K562 (cell line): ENCODE measurements around the gene CRIM1. TPM values are rescaled to one million over a fixed set of nuclear protein-coding genes. Genes with fewer than 3 reads are reported as not detected.

ENCODE experiments used
- ARID3A ChIP-seq: IDR thresholded peaks from 2 replicates; pipeline ENCODE4 v1.6.1; 2012; ENCODE audit warnings: low read depth, low read length, improper control_type of control experiment, borderline replicate concordance
- ARID3B ChIP-seq: fragments of 250-450 bp; sonication (Bioruptor Pico); IDR thresholded peaks from 2 replicates; pipeline ENCODE4 v1.4.0; 2020; ENCODE audit warnings: borderline replicate concordance
- ARID4B ChIP-seq: sonication (generic); formaldehyde crosslinking; IDR thresholded peaks from 2 replicates; pipeline ENCODE4 v1.8.0; 2022; ENCODE audit warnings: mild to moderate bottlenecking, missing genetic modification reagents
- CCNT2 ChIP-seq: IDR thresholded peaks from 2 replicates; pipeline ENCODE4 v1.6.1; 2011; ENCODE audit warnings: borderline replicate concordance, low read depth, mild to moderate bottlenecking, moderate library complexity, mixed read lengths, low read length; ENCODE audit not compliant: insufficient read length; ENCODE audit errors: extremely low read depth
- CHAMP1 ChIP-seq: fragments of 450-650 bp; IDR thresholded peaks from 2 replicates; pipeline ENCODE4 v1.6.1; 2016; ENCODE audit warnings: mild to moderate bottlenecking
- DIDO1 ChIP-seq: fragments of 450-650 bp; IDR thresholded peaks from 2 replicates; pipeline ENCODE4 v1.6.1; 2016; ENCODE audit warnings: low read depth, missing biosample characterization, missing genetic modification characterization
- HDAC1 ChIP-seq, 2 experiments: fragments of 450-650 bp; IDR thresholded peaks; 2 replicates each; pipeline ENCODE4 v1.6.1; 2016 to 2017; ENCODE audit warnings: inconsistent platforms in 1 of 2, mild to moderate bottlenecking in 1 of 2, moderate library complexity in 1 of 2
- JUN ChIP-seq, 2 experiments: sonication (generic) in 1 of 2; formaldehyde crosslinking in 1 of 2; IDR thresholded peaks; 2 replicates each; pipeline versions ENCODE4 v1.6.1 to v1.8.0; 2012 to 2022; ENCODE audit warnings: borderline replicate concordance in 2 of 2, mild to moderate bottlenecking in 2 of 2, improper control_type of control experiment in 1 of 2, low read depth in 1 of 2, low read length in 1 of 2, missing genetic modification reagents in 1 of 2
- NBN ChIP-seq: fragments of 450-650 bp; IDR thresholded peaks from 2 replicates; pipeline ENCODE4 v1.6.1; 2016; ENCODE audit warnings: low read depth, mild to moderate bottlenecking
- NCOA1 ChIP-seq: fragments of 450-650 bp; IDR thresholded peaks from 2 replicates; pipeline ENCODE4 v1.6.1; 2016; ENCODE audit warnings: low read depth
- PHF20 ChIP-seq: fragments of 450-650 bp; IDR thresholded peaks from 2 replicates; pipeline ENCODE4 v1.6.1; 2018; ENCODE audit not compliant: partially characterized antibody
- SAP30 ChIP-seq: fragments of 200-600 bp; sonication (generic); IDR thresholded peaks from 2 replicates; pipeline ENCODE4 v1.6.1; 2012; ENCODE audit warnings: borderline replicate concordance, low read depth, mild to moderate bottlenecking, moderate library complexity, low read length, control low read depth, inconsistent platforms; ENCODE audit not compliant: insufficient read depth, poor library complexity, severe bottlenecking
- TAL1 ChIP-seq: fragments of 450-650 bp; IDR thresholded peaks from 2 replicates; pipeline ENCODE4 v1.6.1; 2016; ENCODE audit warnings: mild to moderate bottlenecking
- TRIM28 ChIP-seq: fragments of 450-650 bp; IDR thresholded peaks from 2 replicates; pipeline ENCODE4 v1.6.1; 2017
- ZNF282 ChIP-seq: sonication (generic); formaldehyde crosslinking; IDR thresholded peaks from 2 replicates; pipeline ENCODE4 v1.8.1; 2023; ENCODE audit warnings: missing genetic modification reagents
- polyA plus RNA-seq, 8 experiments: library from polyadenylated mRNA; depleted of rRNA in 4 of 8; stranded (reverse) in 5 of 8; unstranded in 3 of 8; fragments of >200 nt; fragmentation: Nextera tagmentation in 2 of 8; fragmentation: Illumina TruSeq in 1 of 8; extraction: Ambion mirVana in 2 of 8; extraction: Trizol in 1 of 8; gene quantifications; 2 replicates each; pipeline versions ENCODE4 v1.2.1 to v1.2.3, GENCODE V29; 2011 to 2014; ENCODE audit warnings: inconsistent platforms in 1 of 8, missing spikeins in 1 of 8
- total RNA-seq, 7 experiments: library from RNA; depleted of rRNA in 6 of 7; stranded (reverse); fragments of >200 nt in 6 of 7; fragmentation: Illumina TruSeq in 2 of 7; extraction: Trizol in 2 of 7; gene quantifications; 2 replicates each; pipeline versions ENCODE4 v1.2.1 to v1.2.3, GENCODE V29; 2011 to 2021; ENCODE audit warnings: low replicate concordance in 1 of 7

Gene CRIM1
- total and polyA plus RNA-seq, 9 of the 15 experiments (the other 6 are each of a cell fraction or from before 2014, with no cell fraction given) = 0.01 to 0.36 (median 0.06) TPM; not detected in 1

GRCh38 chr2:36536776-36537175, 181.2 kb downstream of the CRIM1 start (continued):
- TF ChIP-seq ARID4B (CRISPR knock-in tag) (no peak), NCOA1 (no peak), SAP30 (no peak), ARID3B (CRISPR knock-in tag) (no peak), TAL1 (peak; percentile 69), NBN (no peak), ZNF282 (CRISPR knock-in tag) (no peak), DIDO1 (tag) (no peak), JUN (IDR thresholded peaks at IDR 0.05; ENCODE audit: borderline replicate concordance, low read depth, low read length) (no peak), JUN (CRISPR knock-in tag; IDR thresholded peaks at IDR 0.05; ENCODE audit: borderline replicate concordance) (no peak), TRIM28 (no peak), HDAC1 (IDR thresholded peaks at IDR 0.05) (no peak), ARID3A (no peak), CCNT2 (no peak), PHF20 (no peak), CHAMP1 (no peak)
